Gastrocnemius medialis (tissue), 4 donors: ENCODE measurements around the gene CFAP77. TPM values are rescaled to one million over a fixed set of nuclear protein-coding genes. Genes with fewer than 3 reads are reported as not detected.

Source experiments
- ATAC-seq, 2 donors: fragments of 150-250 bp; one replicate each; pipeline ENCODE4 v1.9.1; 2016
- DNase-seq, 2 donors: peaks; one replicate each; pipeline ENCODE4 v3.0.0-alpha.2; 2019
- H3K27ac ChIP-seq, 4 donors: fragments of 200-600 bp; sonication (generic); 1 replicate in 1 of 4; 2 replicates in 3 of 4; pipeline ENCODE4 v1.5.1; 2016 to 2018; ENCODE audit warnings: mild to moderate bottlenecking in 2 of 4, moderate library complexity in 1 of 4
- H3K27me3 ChIP-seq, 3 donors: fragments of 200-600 bp; sonication (generic) in 2 of 3; 1 replicate in 1 of 3; 2 replicates in 2 of 3; pipeline versions ENCODE4 v1.5.1 to v1.6.0; 2016 to 2019; ENCODE audit warnings: mild to moderate bottlenecking in 1 of 3, moderate library complexity in 1 of 3
- H3K36me3 ChIP-seq, 2 donors: fragments of 200-600 bp; sonication (generic) in 1 of 2; one replicate each; pipeline ENCODE4 v1.5.1; 2017 to 2018
- H3K4me1 ChIP-seq, 2 donors: fragments of 200-600 bp; sonication (generic) in 1 of 2; one replicate each; pipeline ENCODE4 v1.5.1; 2016 to 2017; ENCODE audit warnings: mild to moderate bottlenecking in 2 of 2
- H3K4me3 ChIP-seq, 4 donors: fragments of 200-600 bp; sonication (generic) in 3 of 4; 1 replicate in 1 of 4; 2 replicates in 3 of 4; pipeline ENCODE4 v1.5.1; 2016 to 2019; ENCODE audit warnings: mild to moderate bottlenecking in 2 of 4
- H3K9me3 ChIP-seq, 3 donors: fragments of 200-600 bp; sonication (generic) in 2 of 3; 1 replicate in 1 of 3; 2 replicates in 2 of 3; pipeline ENCODE4 v1.5.1; 2016 to 2019
- POLR2A ChIP-seq, 2 donors: fragments of 450-650 bp; IDR thresholded peaks; one replicate each; pipeline ENCODE4 v1.6.1; 2017; ENCODE audit warnings: antibody characterized with exemption in 2 of 2, mild to moderate bottlenecking in 2 of 2, moderate library complexity in 2 of 2
- in situ Hi-C, 4 donors: fragments of 200-750 bp; cut with MboI; loops; one replicate each; pipeline versions ENCODE4 v1.15.0 to v1.8.0; 2017; ENCODE audit warnings: low sequenced_read_pairs in 4 of 4
- intact Hi-C: fragments of 100-400 bp; cut with DNase I; formaldehyde crosslinking; loops from one replicate; pipeline ENCODE4 v1.15.1; 2023; ENCODE audit warnings: low total_unique reads
- total RNA-seq, 4 donors: library from RNA; depleted of rRNA; stranded (reverse); fragments of >200 nt; gene quantifications; one replicate each; pipeline versions ENCODE4 v1.1.0 to v1.2.3, GENCODE V29; 2016
- TF ChIP-seq, protein P1 (sequence below), 5 experiments: fragments of 450-650 bp in 3 of 5; fragments of 200-600 bp in 2 of 5; sonication (generic) in 2 of 5; IDR thresholded peaks in 4 of 5; conservative IDR thresholded peaks in 1 of 5; 1 replicate in 4 of 5; 2 replicates in 1 of 5; pipeline ENCODE4 v1.5.1; 2016 to 2019; ENCODE audit warnings: antibody characterized with exemption in 5 of 5, mild to moderate bottlenecking in 3 of 5, moderate library complexity in 3 of 5

Gene CFAP77
- total RNA-seq, 4 donors from 2014 or later, result not detected

DNA sequence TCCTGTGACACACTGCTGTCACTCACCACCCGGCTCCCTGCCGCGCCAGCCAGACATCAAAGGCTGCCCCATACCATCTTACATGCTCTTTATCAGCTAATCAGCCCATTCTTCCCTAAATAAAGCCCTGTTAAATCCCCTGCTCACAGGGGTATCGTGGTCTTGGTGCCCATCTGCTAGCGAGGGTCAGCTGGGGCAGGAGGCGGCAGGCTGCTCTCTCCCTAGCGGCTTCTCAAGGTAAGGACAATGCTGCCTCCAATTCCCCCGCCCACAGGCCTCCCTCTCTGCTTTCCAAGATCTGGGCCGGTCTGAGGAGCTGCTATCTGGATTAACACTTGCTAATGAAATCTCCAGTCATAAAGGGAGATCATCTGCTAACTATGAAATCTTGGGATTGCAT lies 199.2 kb downstream of the CFAP77 start:
- no peak for TF ChIP-seq POLR2A (IDR thresholded peaks at IDR 0.05)
- TF ChIP-seq, protein P1, sequence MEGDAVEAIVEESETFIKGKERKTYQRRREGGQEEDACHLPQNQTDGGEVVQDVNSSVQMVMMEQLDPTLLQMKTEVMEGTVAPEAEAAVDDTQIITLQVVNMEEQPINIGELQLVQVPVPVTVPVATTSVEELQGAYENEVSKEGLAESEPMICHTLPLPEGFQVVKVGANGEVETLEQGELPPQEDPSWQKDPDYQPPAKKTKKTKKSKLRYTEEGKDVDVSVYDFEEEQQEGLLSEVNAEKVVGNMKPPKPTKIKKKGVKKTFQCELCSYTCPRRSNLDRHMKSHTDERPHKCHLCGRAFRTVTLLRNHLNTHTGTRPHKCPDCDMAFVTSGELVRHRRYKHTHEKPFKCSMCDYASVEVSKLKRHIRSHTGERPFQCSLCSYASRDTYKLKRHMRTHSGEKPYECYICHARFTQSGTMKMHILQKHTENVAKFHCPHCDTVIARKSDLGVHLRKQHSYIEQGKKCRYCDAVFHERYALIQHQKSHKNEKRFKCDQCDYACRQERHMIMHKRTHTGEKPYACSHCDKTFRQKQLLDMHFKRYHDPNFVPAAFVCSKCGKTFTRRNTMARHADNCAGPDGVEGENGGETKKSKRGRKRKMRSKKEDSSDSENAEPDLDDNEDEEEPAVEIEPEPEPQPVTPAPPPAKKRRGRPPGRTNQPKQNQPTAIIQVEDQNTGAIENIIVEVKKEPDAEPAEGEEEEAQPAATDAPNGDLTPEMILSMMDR (IDR thresholded peaks at IDR 0.05 in 4 of 5, conservative IDR thresholded peaks at IDR 0.05 in 1 of 5), result no peak

DNA sequence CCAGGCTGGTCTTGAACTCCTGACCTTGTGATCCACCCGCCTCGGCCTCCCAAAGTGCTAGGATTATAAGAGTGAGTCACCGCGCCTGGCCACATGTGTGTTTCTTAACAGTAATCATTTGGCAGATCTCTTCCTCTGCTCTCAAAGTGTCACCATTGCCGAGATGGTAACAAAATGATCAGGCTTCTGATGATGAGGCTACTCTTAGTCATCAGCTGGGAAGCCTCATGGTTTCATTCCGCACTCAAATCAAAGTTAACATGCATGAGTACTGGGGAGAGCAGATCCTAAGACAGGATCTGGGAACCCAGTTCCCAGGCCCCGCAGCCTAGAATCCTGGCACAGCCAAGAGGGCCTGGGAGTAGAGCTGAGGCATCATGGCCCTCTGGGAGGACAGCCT lies 199.8 kb downstream of the CFAP77 start:
- Histone ChIP-seq H3K4me3 (no peak overlapping the region), H3K27me3 (no peaks in the 10 kb centered on the region), H3K36me3 (peaks cover 0 to 74% of the 10 kb centered on the region in 2 donors), H3K27ac (no peak overlapping the region), H3K4me1 (no peaks in the 10 kb centered on the region), H3K9me3 (no peaks in the 10 kb centered on the region)
- intact Hi-C loops, result no loop called here
- ATAC-seq, result no peak
- in situ Hi-C loops, result no loop called here
- no peak for DNase-seq
- TF ChIP-seq POLR2A (IDR thresholded peaks at IDR 0.05), result no peak
- TF ChIP-seq, protein P1 (IDR thresholded peaks at IDR 0.05 in 4 of 5, conservative IDR thresholded peaks at IDR 0.05 in 1 of 5), result no peak

More for the DNA sequence above, 199.2 kb downstream of the CFAP77 start:
- Histone ChIP-seq H3K27me3 (no peaks in the 10 kb centered on the region), H3K9me3 (no peaks in the 10 kb centered on the region), H3K36me3 (peaks cover 0 to 69% of the 10 kb centered on the region in 2 donors), H3K4me1 (no peaks in the 10 kb centered on the region), H3K4me3 (no peak overlapping the region), H3K27ac (no peak overlapping the region)
- intact Hi-C loops, result no loop called here
- no peak for ATAC-seq
- no peak for DNase-seq
- in situ Hi-C loops, result no loop called here

DNA sequence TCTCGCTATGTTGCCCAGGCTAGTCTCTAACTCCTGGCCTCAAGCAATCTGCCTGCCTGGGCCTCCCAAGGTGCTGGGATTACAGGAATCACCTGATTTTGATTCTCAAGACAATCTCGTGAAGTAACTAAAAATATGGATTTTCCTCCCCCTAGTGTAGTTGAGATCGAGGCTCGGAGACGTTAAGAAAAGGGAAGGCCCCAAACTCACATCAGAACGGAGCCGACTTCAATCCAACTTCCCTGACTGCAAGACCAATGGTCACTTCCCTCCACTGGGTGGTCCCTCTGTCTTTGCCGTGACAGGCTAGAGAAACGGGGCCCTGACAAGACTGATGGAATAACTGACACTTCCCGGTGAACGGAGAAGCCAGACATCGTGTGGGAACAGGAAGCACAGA lies 200.7 kb downstream of the CFAP77 start:
- TF ChIP-seq, protein P1 (IDR thresholded peaks at IDR 0.05 in 4 of 5, conservative IDR thresholded peaks at IDR 0.05 in 1 of 5), result no peak
- no peak for TF ChIP-seq POLR2A (IDR thresholded peaks at IDR 0.05)
- ATAC-seq (no peak), DNase-seq (no peak)
- Histone ChIP-seq H3K27me3 (no peaks in the 10 kb centered on the region), H3K9me3 (no peaks in the 10 kb centered on the region), H3K36me3 (peaks cover 0 to 82% of the 10 kb centered on the region in 2 donors), H3K4me1 (no peaks in the 10 kb centered on the region), H3K27ac (no peak overlapping the region), H3K4me3 (no peak overlapping the region)
- intact Hi-C loops, result no loop called here
- in situ Hi-C loops, result no loop called here

DNA sequence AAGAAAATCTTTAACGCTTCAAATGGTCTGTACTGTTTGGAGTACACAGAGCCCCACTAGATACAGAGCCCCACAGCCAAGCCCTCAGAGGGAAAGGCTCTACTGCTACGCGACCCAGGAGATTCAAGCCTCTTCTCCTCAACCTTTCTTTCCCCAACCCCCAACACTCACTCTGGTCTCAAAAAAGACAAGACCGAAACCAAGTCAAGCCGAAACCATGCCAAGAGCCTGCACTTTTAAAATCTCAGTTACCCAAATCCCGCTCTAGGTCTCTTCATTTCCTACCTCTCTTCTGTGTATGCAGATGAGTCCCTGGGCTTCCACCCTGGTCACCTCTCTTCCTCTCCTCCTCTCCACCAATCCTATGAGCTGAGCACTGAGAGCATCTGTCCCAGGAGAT lies 204.3 kb downstream of the CFAP77 start:
- in situ Hi-C loops (no loop called here), intact Hi-C loops (no loop called here)
- no peaks in the 10 kb centered on the region for H3K4me1 ChIP-seq
- ATAC-seq, result no peak
- peaks cover 0 to 84% of the 10 kb centered on the region in 2 donors for H3K36me3 ChIP-seq
- no peak overlapping the region for H3K4me3 ChIP-seq
- no peaks in the 10 kb centered on the region for H3K9me3 ChIP-seq
- H3K27ac ChIP-seq, result no peak overlapping the region
- DNase-seq, result no peak
- TF ChIP-seq, protein P1 (IDR thresholded peaks at IDR 0.05 in 4 of 5, conservative IDR thresholded peaks at IDR 0.05 in 1 of 5), result no peak
- no peak for TF ChIP-seq POLR2A (IDR thresholded peaks at IDR 0.05)
- H3K27me3 ChIP-seq, result no peaks in the 10 kb centered on the region

DNA sequence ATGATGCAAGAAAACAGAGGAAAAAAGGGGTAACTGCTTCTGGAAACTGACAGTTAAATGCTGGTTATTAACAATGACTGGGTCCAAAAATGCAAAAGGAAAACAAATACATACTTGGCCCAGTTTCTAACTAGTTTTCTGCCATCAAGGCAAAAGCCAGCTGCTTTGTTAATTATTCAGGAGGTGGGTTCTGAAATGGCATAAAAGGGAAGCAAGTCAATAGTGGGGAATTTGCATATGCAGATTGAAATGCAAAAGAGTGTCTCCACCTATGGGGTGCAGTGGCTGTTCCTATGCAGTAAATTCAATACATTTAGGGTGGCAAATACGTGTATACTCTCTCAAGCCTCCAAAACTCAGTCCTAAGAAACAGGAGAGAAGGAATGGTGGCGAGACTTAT lies 205.8 kb downstream of the CFAP77 start:
- no peaks in the 10 kb centered on the region for H3K9me3 ChIP-seq
- no peak for DNase-seq
- no peak for TF ChIP-seq POLR2A (IDR thresholded peaks at IDR 0.05)
- TF ChIP-seq, protein P1 (IDR thresholded peaks at IDR 0.05 in 4 of 5, conservative IDR thresholded peaks at IDR 0.05 in 1 of 5), result no peak
- intact Hi-C loops (no loop called here), in situ Hi-C loops (no loop called here)
- ATAC-seq, result no peak
- peaks cover 0 to 73% of the 10 kb centered on the region in 2 donors for H3K36me3 ChIP-seq
- H3K4me1 ChIP-seq, result no peaks in the 10 kb centered on the region
- no peak overlapping the region for H3K27ac ChIP-seq
- no peak overlapping the region for H3K4me3 ChIP-seq
- no peaks in the 10 kb centered on the region for H3K27me3 ChIP-seq
